ENCODE data around the gene XRCC1.

The XRCC1 gene

DNA sequence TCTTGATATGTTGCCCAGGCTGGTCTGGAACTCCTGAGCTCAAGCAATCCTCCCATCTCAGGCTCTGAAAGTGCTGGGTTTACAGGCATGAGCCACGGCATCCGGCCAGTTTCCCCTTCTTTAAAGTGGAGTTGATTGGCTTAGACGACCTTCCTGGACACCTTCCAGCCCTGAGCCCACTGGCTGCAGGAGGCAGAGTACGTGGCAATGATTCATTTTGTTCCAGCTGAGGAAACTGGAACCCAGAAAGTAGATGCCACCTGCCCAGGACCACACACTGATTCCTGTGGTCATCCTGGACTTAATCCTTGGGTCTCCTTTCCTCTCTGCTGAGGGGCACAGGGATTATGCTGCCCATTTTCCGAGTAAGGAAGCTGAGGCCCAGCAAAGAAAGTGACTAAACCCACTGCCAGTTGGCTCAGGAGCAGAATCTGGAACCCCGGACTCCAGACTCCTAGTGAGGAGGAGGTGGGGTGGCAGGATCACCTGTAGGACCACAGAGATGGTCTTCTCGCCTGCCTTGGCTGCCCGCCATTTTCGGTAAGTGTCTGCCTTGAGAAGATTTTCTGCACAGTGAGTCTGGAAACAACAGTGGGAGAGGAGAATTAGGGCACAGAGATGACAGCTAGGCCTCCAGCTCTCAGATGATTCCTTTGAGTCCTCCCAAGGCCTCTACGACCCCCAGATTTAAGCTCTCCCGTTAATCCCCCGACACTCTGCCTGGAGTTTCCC, 737 bp downstream of the XRCC1 start:
- in situ Hi-C loops (cut with MboI; ENCODE audit: low pct_unique_long_range_greater_than_20kb, low sequenced_read_pairs, unreplicated experiment): no loop called here
- TF ChIP-seq, protein P1, sequence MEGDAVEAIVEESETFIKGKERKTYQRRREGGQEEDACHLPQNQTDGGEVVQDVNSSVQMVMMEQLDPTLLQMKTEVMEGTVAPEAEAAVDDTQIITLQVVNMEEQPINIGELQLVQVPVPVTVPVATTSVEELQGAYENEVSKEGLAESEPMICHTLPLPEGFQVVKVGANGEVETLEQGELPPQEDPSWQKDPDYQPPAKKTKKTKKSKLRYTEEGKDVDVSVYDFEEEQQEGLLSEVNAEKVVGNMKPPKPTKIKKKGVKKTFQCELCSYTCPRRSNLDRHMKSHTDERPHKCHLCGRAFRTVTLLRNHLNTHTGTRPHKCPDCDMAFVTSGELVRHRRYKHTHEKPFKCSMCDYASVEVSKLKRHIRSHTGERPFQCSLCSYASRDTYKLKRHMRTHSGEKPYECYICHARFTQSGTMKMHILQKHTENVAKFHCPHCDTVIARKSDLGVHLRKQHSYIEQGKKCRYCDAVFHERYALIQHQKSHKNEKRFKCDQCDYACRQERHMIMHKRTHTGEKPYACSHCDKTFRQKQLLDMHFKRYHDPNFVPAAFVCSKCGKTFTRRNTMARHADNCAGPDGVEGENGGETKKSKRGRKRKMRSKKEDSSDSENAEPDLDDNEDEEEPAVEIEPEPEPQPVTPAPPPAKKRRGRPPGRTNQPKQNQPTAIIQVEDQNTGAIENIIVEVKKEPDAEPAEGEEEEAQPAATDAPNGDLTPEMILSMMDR (IDR thresholded peaks at IDR 0.05; ENCODE audit: extremely low read depth, insufficient read depth, missing control alignments): no peak
- no peak for DNase-seq (ENCODE audit: low spot score)

DNA sequence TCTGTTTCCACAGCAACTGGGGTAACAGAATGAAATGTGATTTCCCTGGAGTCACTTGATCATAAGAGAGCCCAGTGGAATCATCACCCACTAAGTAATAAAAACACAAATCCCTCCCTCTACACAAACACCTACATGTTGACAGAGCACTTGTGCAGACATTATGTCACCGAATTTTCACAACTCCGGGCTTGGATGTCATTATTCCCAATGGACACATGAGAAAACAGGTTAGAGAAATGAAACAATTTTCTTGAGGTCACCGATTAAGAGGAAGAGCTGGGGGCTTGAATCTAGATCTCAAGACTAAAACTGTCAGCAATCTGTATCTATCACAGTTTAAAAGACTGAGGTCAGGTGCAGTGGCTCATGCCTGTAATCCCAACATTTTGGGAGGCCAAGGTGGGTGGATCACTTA, 3.1 kb downstream of the XRCC1 start:
- in situ Hi-C loops (cut with MboI; ENCODE audit: low pct_unique_long_range_greater_than_20kb, low sequenced_read_pairs, unreplicated experiment): no loop called here
- TF ChIP-seq, protein P1 (IDR thresholded peaks at IDR 0.05; ENCODE audit: extremely low read depth, insufficient read depth, missing control alignments): no peak
- no peak for DNase-seq (ENCODE audit: low spot score)

DNA sequence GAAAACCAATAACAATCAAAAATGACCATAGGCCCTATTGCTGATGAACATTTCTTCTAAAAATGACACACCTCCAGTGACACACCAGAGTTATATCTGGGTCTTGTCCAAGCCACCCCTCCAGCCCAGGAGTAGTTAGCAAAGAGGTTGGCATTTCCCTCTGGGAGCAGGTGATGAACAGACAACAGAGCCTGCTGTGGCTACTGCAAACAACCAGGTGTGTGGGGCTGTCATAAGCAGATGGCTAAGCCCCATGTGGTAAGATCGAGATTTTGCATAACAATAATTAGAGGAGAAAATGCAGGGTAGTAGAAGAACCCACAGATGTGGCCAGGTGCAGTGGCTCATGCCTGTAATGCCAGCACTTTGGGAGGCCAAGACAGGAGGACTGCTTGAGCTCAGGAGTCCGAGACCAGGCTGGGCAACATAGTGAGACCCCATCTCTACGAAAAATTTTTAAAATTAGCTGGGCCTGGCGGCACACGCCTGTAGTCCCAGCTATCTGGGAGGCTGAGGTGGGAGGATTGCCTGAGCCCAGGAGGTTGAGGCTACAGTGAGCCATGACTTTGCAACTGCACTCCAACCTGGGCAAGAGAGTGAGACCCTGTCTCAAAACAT, 5.0 kb downstream of the XRCC1 start:
- TF ChIP-seq, protein P1 (IDR thresholded peaks at IDR 0.05; ENCODE audit: extremely low read depth, insufficient read depth, missing control alignments): no peak
- in situ Hi-C loops (cut with MboI; ENCODE audit: low pct_unique_long_range_greater_than_20kb, low sequenced_read_pairs, unreplicated experiment): no loop called here
- no peak for DNase-seq (ENCODE audit: low spot score)

DNA sequence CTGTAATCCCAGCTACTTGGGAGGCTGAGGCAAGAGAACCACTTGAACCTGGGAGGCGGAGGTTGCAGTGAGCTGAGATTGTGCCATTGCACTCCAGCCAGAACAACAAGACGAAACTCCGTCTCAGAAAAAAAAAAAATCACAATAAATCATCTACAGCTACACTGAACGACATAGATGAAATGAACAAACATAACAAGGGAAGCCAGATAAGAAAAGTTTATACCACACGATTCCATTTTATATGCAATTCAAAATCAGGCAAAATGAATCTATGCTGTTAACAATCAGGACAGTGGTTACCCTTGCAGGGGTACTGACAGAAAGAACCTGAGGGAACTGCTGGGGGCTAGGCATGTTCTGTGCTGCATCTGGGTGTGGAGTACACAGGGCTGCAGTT, 5.7 kb downstream of the XRCC1 start:
- TF ChIP-seq, protein P1 (IDR thresholded peaks at IDR 0.05; ENCODE audit: extremely low read depth, insufficient read depth, missing control alignments): no peak
- in situ Hi-C loops (cut with MboI; ENCODE audit: low pct_unique_long_range_greater_than_20kb, low sequenced_read_pairs, unreplicated experiment): no loop called here

DNA sequence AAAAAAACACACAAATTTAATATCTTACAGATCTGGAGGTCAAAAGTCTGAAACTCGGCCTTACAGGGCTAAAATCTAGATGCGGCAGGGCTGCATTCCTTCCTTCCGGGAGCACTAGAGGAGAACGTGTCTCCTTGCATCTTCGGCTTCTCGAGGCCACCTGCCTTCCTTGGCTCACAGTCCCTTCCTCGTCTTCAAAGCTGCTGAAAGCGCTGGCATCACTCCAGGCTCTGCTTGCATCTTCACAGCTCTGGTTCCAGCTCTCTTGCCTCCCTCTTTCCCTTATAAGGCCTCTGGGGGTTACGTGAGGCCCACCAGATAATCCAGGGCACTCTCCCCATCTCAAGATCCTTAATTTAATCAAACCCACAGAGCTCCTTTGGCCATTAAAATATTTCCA, 10.5 kb downstream of the XRCC1 start:
- in situ Hi-C loops (cut with MboI; ENCODE audit: low pct_unique_long_range_greater_than_20kb, low sequenced_read_pairs, unreplicated experiment): no loop called here
- no peak for DNase-seq (ENCODE audit: low spot score)
- TF ChIP-seq, protein P1 (IDR thresholded peaks at IDR 0.05; ENCODE audit: extremely low read depth, insufficient read depth, missing control alignments): no peak

More for the DNA sequence above, 5.7 kb downstream of the XRCC1 start:
- no peak for DNase-seq (ENCODE audit: low spot score)

DNA sequence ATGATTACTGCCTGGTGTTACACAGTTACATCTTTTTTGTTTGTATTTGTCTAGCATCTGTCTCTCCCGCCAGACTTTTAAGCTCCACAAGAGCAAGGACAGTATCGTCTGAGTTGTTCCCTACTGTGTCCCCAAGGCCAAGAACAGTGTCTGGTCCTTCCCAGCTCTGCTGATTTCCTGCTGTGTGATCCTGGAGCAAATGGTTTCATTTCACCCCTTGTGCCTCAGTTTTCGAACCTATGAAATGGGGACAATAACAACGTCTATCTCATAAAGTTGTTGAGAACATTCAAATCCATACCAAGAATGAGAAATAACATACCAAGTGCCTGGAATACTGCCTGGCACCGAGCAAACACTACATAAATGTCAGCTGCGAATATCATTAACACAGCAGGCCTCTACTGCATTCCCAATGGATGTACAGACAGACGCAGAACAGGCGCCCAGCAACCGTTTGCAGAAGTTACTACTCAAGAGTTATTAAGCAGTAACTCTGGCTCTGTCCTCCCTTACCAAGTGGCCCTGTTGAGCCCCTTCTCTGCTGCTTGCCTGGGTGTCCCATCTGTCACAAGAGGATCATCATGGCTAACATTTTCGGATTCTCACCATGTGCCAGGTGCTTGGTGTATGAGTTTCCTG, 11.4 kb downstream of the XRCC1 start:
- in situ Hi-C loops (cut with MboI; ENCODE audit: low pct_unique_long_range_greater_than_20kb, low sequenced_read_pairs, unreplicated experiment): no loop called here
- TF ChIP-seq, protein P1 (IDR thresholded peaks at IDR 0.05; ENCODE audit: extremely low read depth, insufficient read depth, missing control alignments): no peak
- DNase-seq (ENCODE audit: low spot score): no peak
